Mesendoderm (in vitro differentiated cells): Measurements from ENCODE around the gene XRCC5.
"Not testable (repeated sequence)": the region's sequence is repeated elsewhere in the genome, so short reads cannot be mapped to it uniquely, and the experiment has no call there.

Experiments
- DNase-seq: peaks from one replicate; pipeline ENCODE4 v3.0.0; 2013
- H2AK5ac ChIP-seq: 2 replicates; pipeline ENCODE4 v1.6.1; 2013; ENCODE audit warnings: low read length, inconsistent platforms
- H2BK120ac ChIP-seq: 2 replicates; pipeline ENCODE4 v1.6.1; 2013; ENCODE audit warnings: low read depth, mild to moderate bottlenecking, low read length, moderate library complexity, mixed read lengths
- H2BK15ac ChIP-seq: replicated peaks from 2 replicates; pipeline ENCODE4 v1.6.1; 2013; ENCODE audit warnings: low read depth, mild to moderate bottlenecking, moderate library complexity
- H2BK5ac ChIP-seq: 2 replicates; pipeline ENCODE4 v1.6.1; 2013; ENCODE audit warnings: low read length, inconsistent platforms
- H3K18ac ChIP-seq: 2 replicates; pipeline ENCODE4 v1.6.1; 2013; ENCODE audit warnings: mild to moderate bottlenecking, low read length, mixed read lengths
- H3K23ac ChIP-seq: one replicate; pipeline ENCODE4 v1.6.1; 2013; ENCODE audit warnings: low read length
- H3K27ac ChIP-seq: 2 replicates; pipeline ENCODE4 v1.5.1; 2013; ENCODE audit warnings: low read depth, mild to moderate bottlenecking, inconsistent platforms, low read length, moderate library complexity
- H3K27me3 ChIP-seq: 2 replicates; pipeline ENCODE4 v1.6.1; 2013; ENCODE audit warnings: low read length, control low read depth, mild to moderate bottlenecking, inconsistent platforms; ENCODE audit not compliant: insufficient read depth, poor library complexity
- H3K36me3 ChIP-seq: 2 replicates; pipeline ENCODE4 v1.6.1; 2013; ENCODE audit warnings: low read length, inconsistent platforms; ENCODE audit not compliant: control insufficient read depth, insufficient read depth
- H3K4ac ChIP-seq: one replicate; pipeline ENCODE4 v1.6.1; 2013; ENCODE audit warnings: low read depth, mild to moderate bottlenecking, low read length, moderate library complexity
- H3K4me1 ChIP-seq: 2 replicates; pipeline ENCODE4 v1.6.1; 2013; ENCODE audit warnings: low read depth, low read length, inconsistent platforms; ENCODE audit not compliant: control insufficient read depth
- H3K4me2 ChIP-seq: 2 replicates; pipeline ENCODE4 v1.6.1; 2013; ENCODE audit warnings: low read length
- H3K4me3 ChIP-seq: 2 replicates; pipeline ENCODE4 v1.5.1; 2013; ENCODE audit warnings: mild to moderate bottlenecking, low read length
- H3K56ac ChIP-seq: one replicate; pipeline ENCODE4 v1.6.1; 2013; ENCODE audit warnings: low read length
- H3K79me1 ChIP-seq: 2 replicates; pipeline ENCODE4 v1.6.1; 2013; ENCODE audit warnings: low read length, inconsistent platforms
- H3K79me2 ChIP-seq: 2 replicates; pipeline ENCODE4 v1.6.1; 2013; ENCODE audit warnings: mild to moderate bottlenecking, low read length; ENCODE audit not compliant: control insufficient read depth, insufficient read depth
- H3K9ac ChIP-seq: 2 replicates; pipeline ENCODE4 v1.6.1; 2013; ENCODE audit warnings: low read length, inconsistent platforms
- H4K5ac ChIP-seq: one replicate; pipeline ENCODE4 v1.6.1; 2013; ENCODE audit warnings: low read length
- H4K8ac ChIP-seq: one replicate; pipeline ENCODE4 v1.6.1; 2013; ENCODE audit warnings: low read depth, mild to moderate bottlenecking, control low read depth, low read length, moderate library complexity
- WGBS: extraction: QIAGEN DNeasy Blood & Tissue Kit; methylation state at CpG from one replicate; pipeline ENCODE4 v1.1.7; 2013; ENCODE audit warnings: low lambda C conversion rate, missing lambda C conversion rate; ENCODE audit not compliant: insufficient coverage; ENCODE audit errors: extremely low coverage; 5-methylcytosine and 5-hydroxymethylcytosine counted together

XRCC5 gene

GRCh38 chr2:216202626-216203250 lies 93.6 kb downstream of the XRCC5 start:
- Histone ChIP-seq H3K27ac (no peak overlapping the region), H3K36me3 (peaks cover 29% of the 10 kb centered on the region)

DNA sequence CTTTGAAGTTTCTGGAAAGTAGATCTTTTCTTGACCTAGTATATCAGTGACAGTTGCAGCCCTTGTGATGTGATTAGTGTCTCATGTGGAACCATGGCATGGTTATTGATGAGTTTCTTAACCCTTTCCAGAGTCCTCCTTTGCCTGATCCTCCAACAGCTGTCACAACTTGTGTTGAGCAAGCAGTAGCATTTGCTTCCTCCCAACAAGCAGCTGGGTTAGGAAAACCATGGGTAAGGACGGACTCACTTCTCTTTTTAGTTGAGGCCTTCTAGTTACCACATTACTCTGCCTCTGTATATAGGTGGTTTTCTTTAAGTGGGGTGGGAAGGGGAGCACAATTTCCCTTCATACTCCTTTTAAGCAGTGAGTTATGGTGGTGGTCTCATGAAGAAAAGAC lies 96.3 kb downstream of the XRCC5 start:
- H3K9ac ChIP-seq, result no peak overlapping the region
- H3K18ac ChIP-seq, result no peak overlapping the region
- no peaks in the 10 kb centered on the region for H3K4me1 ChIP-seq
- H3K4me3 ChIP-seq, result no peak overlapping the region
- no CpG with 5 or more reads among the region's 1 CpG for WGBS
- H2BK15ac ChIP-seq, result no peak overlapping the region
- H4K8ac ChIP-seq, result no peak overlapping the region
- no peak overlapping the region for H2AK5ac ChIP-seq
- H2BK5ac ChIP-seq, result no peak overlapping the region
- H2BK120ac ChIP-seq, result no peak overlapping the region
- no peak for DNase-seq
- H3K79me1 ChIP-seq, result peaks cover 3% of the 10 kb centered on the region
- H3K4ac ChIP-seq, result no peak overlapping the region
- no peak overlapping the region for H3K27ac ChIP-seq
- H3K27me3 ChIP-seq, result no peaks in the 10 kb centered on the region
- no peak overlapping the region for H4K5ac ChIP-seq
- peaks cover 23% of the 10 kb centered on the region for H3K36me3 ChIP-seq
- no peak overlapping the region for H3K56ac ChIP-seq
- H3K4me2 ChIP-seq, result no peak overlapping the region
- no peaks in the 10 kb centered on the region for H3K79me2 ChIP-seq
- no peak overlapping the region for H3K23ac ChIP-seq

More at GRCh38 chr2:216202626-216203250, 93.6 kb downstream of the XRCC5 start:
- Histone ChIP-seq H4K8ac (no peak overlapping the region), H3K79me1 (peaks cover 6% of the 10 kb centered on the region), H2BK120ac (no peak overlapping the region), H3K79me2 (no peaks in the 10 kb centered on the region), H4K5ac (no peak overlapping the region), H3K4me2 (no peak overlapping the region), H2AK5ac (no peak overlapping the region), H2BK5ac (no peak overlapping the region), H3K9ac (no peak overlapping the region), H3K4ac (no peak overlapping the region), H2BK15ac (no peak overlapping the region), H3K18ac (no peak overlapping the region), H3K4me1 (no peaks in the 10 kb centered on the region), H3K56ac (no peak overlapping the region), H3K23ac (no peak overlapping the region), H3K4me3 (no peak overlapping the region), H3K27me3 (no peaks in the 10 kb centered on the region)
- no peak for DNase-seq
- WGBS, result no CpG with 5 or more reads among the region's 3 CpGs

DNA sequence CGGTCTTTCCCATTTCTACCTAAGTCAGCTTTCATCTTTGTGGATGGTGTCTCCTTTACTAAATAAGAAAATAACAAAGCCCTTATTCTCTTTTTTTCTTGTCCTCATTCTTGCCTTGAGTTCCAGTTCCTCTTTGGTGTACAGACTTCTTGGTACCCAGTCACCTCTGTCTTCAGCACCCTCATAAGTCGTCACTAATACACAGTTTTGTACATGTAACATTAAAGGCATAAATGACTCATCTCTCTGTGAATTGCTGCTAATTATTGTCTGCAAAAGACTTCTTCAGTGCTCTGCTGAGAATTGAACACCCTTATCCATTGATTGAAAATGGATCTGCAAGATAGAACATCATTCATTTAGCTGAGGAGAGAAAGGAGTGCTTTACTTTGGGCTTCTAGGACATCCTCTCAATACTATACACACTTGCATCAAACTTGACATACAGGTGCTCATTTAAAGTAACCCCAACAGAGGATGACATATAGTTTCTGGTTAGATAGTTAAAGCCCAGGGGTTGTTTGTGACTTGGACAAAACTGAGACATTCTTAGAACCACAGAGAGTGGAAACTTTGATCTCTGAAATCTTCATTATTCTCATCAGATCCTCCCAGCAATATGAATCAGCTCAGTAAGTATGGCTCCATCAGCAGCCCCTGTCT lies 97.0 kb downstream of the XRCC5 start:
- no peaks in the 10 kb centered on the region for H3K79me2 ChIP-seq
- no peak overlapping the region for H3K4me3 ChIP-seq
- H2BK15ac ChIP-seq, result no peak overlapping the region
- no peak overlapping the region for H2BK5ac ChIP-seq
- H3K4ac ChIP-seq, result no peak overlapping the region
- H3K36me3 ChIP-seq, result peaks cover 20% of the 10 kb centered on the region
- no peak overlapping the region for H3K4me2 ChIP-seq
- no CpG with 5 or more reads among the region's 2 CpGs for WGBS
- H3K56ac ChIP-seq, result no peak overlapping the region
- no peak overlapping the region for H2AK5ac ChIP-seq
- H4K5ac ChIP-seq, result no peak overlapping the region
- no peaks in the 10 kb centered on the region for H3K4me1 ChIP-seq
- no peak overlapping the region for H3K9ac ChIP-seq
- no peak overlapping the region for H3K18ac ChIP-seq
- DNase-seq, result no peak
- no peak overlapping the region for H2BK120ac ChIP-seq
- no peak overlapping the region for H4K8ac ChIP-seq
- H3K27ac ChIP-seq, result no peak overlapping the region
- H3K23ac ChIP-seq, result no peak overlapping the region
- H3K27me3 ChIP-seq, result no peaks in the 10 kb centered on the region
- H3K79me1 ChIP-seq, result peaks cover 3% of the 10 kb centered on the region

DNA sequence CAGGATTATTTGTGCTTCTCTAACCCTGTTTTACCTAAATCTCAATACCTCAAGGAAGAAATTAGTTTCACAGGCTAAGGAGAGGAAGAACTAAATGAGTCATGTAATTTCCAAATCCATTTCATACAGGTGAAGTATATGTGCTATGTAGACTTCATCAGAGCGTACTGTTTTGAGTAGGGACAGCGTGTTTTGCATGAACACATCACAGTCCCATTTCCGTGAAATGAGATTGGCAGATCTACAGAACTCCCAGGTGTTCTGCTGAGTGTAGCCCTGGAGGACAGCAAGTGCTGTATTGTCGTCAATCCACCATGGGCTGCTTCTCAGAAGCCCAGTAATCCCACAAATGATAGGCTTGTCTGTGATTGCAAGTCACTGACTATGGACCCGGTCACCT lies 97.7 kb downstream of the XRCC5 start:
- H3K79me2 ChIP-seq, result no peaks in the 10 kb centered on the region
- no peak overlapping the region for H4K5ac ChIP-seq
- H3K4me1 ChIP-seq, result no peaks in the 10 kb centered on the region
- H2BK15ac ChIP-seq, result no peak overlapping the region
- H3K23ac ChIP-seq, result no peak overlapping the region
- H3K4me2 ChIP-seq, result no peak overlapping the region
- H3K9ac ChIP-seq, result no peak overlapping the region
- H3K4me3 ChIP-seq, result no peak overlapping the region
- no peak overlapping the region for H3K4ac ChIP-seq
- no peak for DNase-seq
- H3K27ac ChIP-seq, result no peak overlapping the region
- no peaks in the 10 kb centered on the region for H3K27me3 ChIP-seq
- no peak overlapping the region for H3K18ac ChIP-seq
- H2AK5ac ChIP-seq, result no peak overlapping the region
- H3K56ac ChIP-seq, result no peak overlapping the region
- peaks cover 3% of the 10 kb centered on the region for H3K79me1 ChIP-seq
- H2BK5ac ChIP-seq, result no peak overlapping the region
- H4K8ac ChIP-seq, result no peak overlapping the region
- no peak overlapping the region for H2BK120ac ChIP-seq
- peaks cover 16% of the 10 kb centered on the region for H3K36me3 ChIP-seq
- no CpG with 5 or more reads among the region's 5 CpGs for WGBS

DNA sequence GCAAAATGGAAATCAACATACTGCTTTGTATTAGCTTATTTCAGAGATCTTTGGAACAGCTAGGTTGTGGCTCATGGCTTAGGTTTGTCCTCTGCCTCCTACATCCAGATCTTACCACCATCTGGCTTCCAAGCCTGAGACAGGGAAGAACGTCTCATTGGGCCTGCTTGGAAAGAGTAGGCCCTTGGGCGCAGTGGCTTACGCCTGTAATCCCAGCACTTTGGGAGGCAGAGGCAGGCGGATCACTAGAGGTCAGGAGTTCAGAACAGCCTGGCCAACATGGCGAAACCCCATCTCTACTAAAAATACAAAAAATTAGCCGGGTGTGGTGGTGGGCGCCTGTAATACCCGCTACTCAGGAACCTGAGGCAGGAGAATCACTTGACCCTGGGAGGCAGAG lies 99.5 kb downstream of the XRCC5 start:
- not testable (repeated sequence) for H4K5ac ChIP-seq, H2BK5ac ChIP-seq, H4K8ac ChIP-seq, H3K9ac ChIP-seq, H3K56ac ChIP-seq, DNase-seq, H3K4me2 ChIP-seq, H2AK5ac ChIP-seq, H3K4ac ChIP-seq, H3K23ac ChIP-seq, H3K4me1 ChIP-seq, H2BK120ac ChIP-seq, H3K79me1 ChIP-seq, H3K4me3 ChIP-seq, H2BK15ac ChIP-seq, H3K79me2 ChIP-seq, H3K27ac ChIP-seq, H3K27me3 ChIP-seq, H3K18ac ChIP-seq
- H3K36me3 ChIP-seq, result peaks cover 16% of the 10 kb centered on the region
- whole genome bisulfite sequencing, result no CpG with 5 or more reads among the region's 8 CpGs
